Loucy (cell line): ENCODE measurements around the gene TRIM33.

ENCODE experiments used
- H2AFZ ChIP-seq: fragments of 200-600 bp; sonication (generic); 2 replicates; pipeline ENCODE4 v1.6.0; 2016; ENCODE audit warnings: antibody characterized with exemption, mild to moderate bottlenecking, low read length, moderate library complexity
- H3F3A ChIP-seq: fragments of 200-600 bp; 2 replicates; pipeline ENCODE4 v1.6.0; 2016; ENCODE audit warnings: antibody characterized with exemption, low read depth, mild to moderate bottlenecking
- H3K27me3 ChIP-seq: fragments of 200-600 bp; sonication (generic); 2 replicates; pipeline ENCODE4 v1.6.1; 2014; ENCODE audit warnings: low read length, mild to moderate bottlenecking; ENCODE audit not compliant: insufficient read depth, poor library complexity, severe bottlenecking
- H3K36me3 ChIP-seq: fragments of 200-600 bp; sonication (generic); 2 replicates; pipeline ENCODE4 v1.6.1; 2016; ENCODE audit warnings: low read length; ENCODE audit not compliant: insufficient read depth
- H3K4me1 ChIP-seq: fragments of 200-600 bp; sonication (generic); 2 replicates; pipeline ENCODE4 v1.5.1; 2014; ENCODE audit warnings: low read length, mild to moderate bottlenecking; ENCODE audit not compliant: insufficient read depth, poor library complexity, severe bottlenecking
- H3K4me2 ChIP-seq: fragments of 200-600 bp; sonication (generic); 2 replicates; pipeline ENCODE4 v1.6.0; 2014; ENCODE audit warnings: antibody characterized with exemption, low read length, low read depth, mild to moderate bottlenecking; ENCODE audit not compliant: poor library complexity, severe bottlenecking
- H3K4me3 ChIP-seq: fragments of 200-600 bp; sonication (generic); 2 replicates; pipeline ENCODE4 v1.5.1; 2014; ENCODE audit warnings: low read length, mild to moderate bottlenecking, mixed read lengths; ENCODE audit not compliant: poor library complexity, severe bottlenecking
- H3K79me2 ChIP-seq: fragments of 200-600 bp; sonication (generic); 2 replicates; pipeline ENCODE4 v1.6.1; 2014; ENCODE audit warnings: low read length; ENCODE audit not compliant: insufficient read depth
- H3K9ac ChIP-seq: fragments of 200-600 bp; sonication (generic); 2 replicates; pipeline ENCODE4 v1.6.0; 2014; ENCODE audit warnings: mild to moderate bottlenecking, low read depth, low read length, moderate library complexity; ENCODE audit not compliant: poor library complexity, severe bottlenecking
- H3K9me2 ChIP-seq: fragments of 200-600 bp; sonication (generic); replicated peaks from 2 replicates; pipeline ENCODE4 v1.6.1; 2016; ENCODE audit warnings: low read depth, low read length, mixed read lengths
- H3K9me3 ChIP-seq: fragments of 200-600 bp; sonication (generic); 2 replicates; pipeline ENCODE4 v1.6.1; 2014; ENCODE audit warnings: mild to moderate bottlenecking, antibody characterized with exemption, low read length, low read depth; ENCODE audit not compliant: insufficient read depth
- H4K20me1 ChIP-seq: fragments of 200-600 bp; sonication (generic); 2 replicates; pipeline ENCODE4 v1.6.0; 2014; ENCODE audit warnings: antibody characterized with exemption, low read length, mild to moderate bottlenecking; ENCODE audit not compliant: insufficient read depth, poor library complexity, severe bottlenecking
- CTCF ChIP-seq: fragments of 200-600 bp; sonication (generic); conservative IDR thresholded peaks from 2 replicates; pipeline ENCODE4 v1.5.1; 2014; ENCODE audit warnings: mild to moderate bottlenecking, antibody characterized with exemption, low read length
- EZH2phosphoT487 ChIP-seq: fragments of 200-600 bp; IDR thresholded peaks from 2 replicates; pipeline ENCODE4 v1.6.1; 2018; ENCODE audit warnings: antibody characterized with exemption, mild to moderate bottlenecking, moderate library complexity, borderline replicate concordance

Gene TRIM33

GRCh38 chr1:114470681-114471080 is 40.3 kb downstream of the TRIM33 start:
- H3K36me3 ChIP-seq: no peaks in the 10 kb centered on the region; the same call in 1 of the 2 replicates
- H3K79me2 ChIP-seq: peaks cover 97% of the 10 kb centered on the region
- no peaks in the 10 kb centered on the region for H3K9me3 ChIP-seq
- H3F3A ChIP-seq: no peaks in the 10 kb centered on the region
- no peak for TF ChIP-seq CTCF
- no peak for TF ChIP-seq EZH2phosphoT487
- H3K9me2 ChIP-seq: no peaks in the 10 kb centered on the region
- peaks cover 27% of the 10 kb centered on the region for H3K4me1 ChIP-seq
- H3K4me3 ChIP-seq: no peak overlapping the region
- no peak overlapping the region for H3K9ac ChIP-seq
- no peak overlapping the region for H2AFZ ChIP-seq
- no peak overlapping the region for H3K4me2 ChIP-seq
- no peaks in the 10 kb centered on the region for H3K27me3 ChIP-seq
- H4K20me1 ChIP-seq: peaks cover 75% of the 10 kb centered on the region

- TF ChIP-seq CTCF: no peak
- TF ChIP-seq EZH2phosphoT487: no peak
- Histone ChIP-seq H2AFZ (no peak overlapping the region), H3K27me3 (no peaks in the 10 kb centered on the region), H3F3A (no peaks in the 10 kb centered on the region), H3K9me3 (no peaks in the 10 kb centered on the region), H3K9ac (peak overlapping the region; percentile 20), H3K79me2 (peaks cover 97% of the 10 kb centered on the region), H3K4me2 (peak overlapping the region; percentile 52), H3K4me1 (peaks cover 27% of the 10 kb centered on the region), H3K36me3 (peaks cover 4% of the 10 kb centered on the region; the same call in 1 of the 2 replicates), H3K4me3 (peak overlapping the region; percentile 4), H3K9me2 (no peaks in the 10 kb centered on the region), H4K20me1 (peaks cover 82% of the 10 kb centered on the region)
These were observed 42.1 kb downstream of the TRIM33 start for GRCh38 chr1:114468710-114469468.

GRCh38 chr1:114468047-114468446 is 43.0 kb downstream of the TRIM33 start:
- peaks cover 4% of the 10 kb centered on the region; the same call in 1 of the 2 replicates for H3K36me3 ChIP-seq

More at GRCh38 chr1:114468047-114468446, 43.0 kb downstream of the TRIM33 start:
- H2AFZ ChIP-seq: no peak overlapping the region
- peak overlapping the region; percentile 52 for H3K4me2 ChIP-seq
- H3K4me1 ChIP-seq: peaks cover 27% of the 10 kb centered on the region
- H3K9me2 ChIP-seq: no peaks in the 10 kb centered on the region
- H3K79me2 ChIP-seq: peaks cover 96% of the 10 kb centered on the region
- H3K4me3 ChIP-seq: peak overlapping the region; percentile 4
- no peaks in the 10 kb centered on the region for H3K27me3 ChIP-seq
- no peaks in the 10 kb centered on the region for H3K9me3 ChIP-seq
- peaks cover 86% of the 10 kb centered on the region for H4K20me1 ChIP-seq
- TF ChIP-seq CTCF: no peak
- TF ChIP-seq EZH2phosphoT487: no peak
- peak overlapping the region; percentile 20 for H3K9ac ChIP-seq
- no peaks in the 10 kb centered on the region for H3F3A ChIP-seq
